Hepatocyte (in vitro differentiated cells): Measurements from ENCODE around the gene SEC14L6. TPM values are rescaled to one million over a fixed set of nuclear protein-coding genes. Genes with fewer than 3 reads are reported as not detected.
"Not testable (repeated sequence)": the region's sequence is repeated elsewhere in the genome, so short reads cannot be mapped to it uniquely, and the experiment has no call there.

Experiments used
- DNase-seq: peaks from one replicate; pipeline ENCODE4 v3.0.0-alpha.2; 2016; ENCODE audit warnings: low spot score
- H2AFZ ChIP-seq: fragments of 200-600 bp; sonication (generic); 2 replicates; pipeline ENCODE4 v1.6.0; 2016; ENCODE audit warnings: antibody characterized with exemption, mild to moderate bottlenecking
- H3K27ac ChIP-seq: fragments of 200-600 bp; sonication (generic); 2 replicates; pipeline ENCODE4 v1.5.1; 2016; ENCODE audit warnings: mild to moderate bottlenecking
- H3K27me3 ChIP-seq: fragments of 200-600 bp; sonication (generic); 2 replicates; pipeline ENCODE4 v1.6.1; 2016
- H3K36me3 ChIP-seq: fragments of 200-600 bp; sonication (generic); replicated peaks from 2 replicates; pipeline ENCODE4 v1.5.1; 2016; ENCODE audit warnings: low read depth; ENCODE audit not compliant: insufficient read depth
- H3K4me1 ChIP-seq: fragments of 200-600 bp; sonication (generic); 2 replicates; pipeline ENCODE4 v1.5.1; 2016; ENCODE audit warnings: mild to moderate bottlenecking, moderate library complexity; ENCODE audit not compliant: insufficient read depth
- H3K4me2 ChIP-seq: fragments of 200-600 bp; sonication (generic); 2 replicates; pipeline ENCODE4 v1.6.0; 2016
- H3K4me3 ChIP-seq: fragments of 200-600 bp; sonication (generic); 2 replicates; pipeline ENCODE4 v1.5.1; 2016; ENCODE audit warnings: mild to moderate bottlenecking
- H3K79me2 ChIP-seq: fragments of 200-600 bp; sonication (generic); 2 replicates; pipeline ENCODE4 v1.6.0; 2017; ENCODE audit warnings: mild to moderate bottlenecking
- H3K9me2 ChIP-seq: fragments of 200-600 bp; sonication (generic); replicated peaks from 2 replicates; pipeline ENCODE4 v1.6.0; 2017; ENCODE audit warnings: mild to moderate bottlenecking; ENCODE audit not compliant: insufficient read depth
- H3K9me3 ChIP-seq: fragments of 200-600 bp; sonication (generic); 2 replicates; pipeline ENCODE4 v1.5.1; 2016; ENCODE audit warnings: low read depth, mild to moderate bottlenecking
- H4K20me1 ChIP-seq: fragments of 200-600 bp; sonication (generic); 2 replicates; pipeline ENCODE4 v1.6.0; 2016; ENCODE audit warnings: mild to moderate bottlenecking; ENCODE audit not compliant: insufficient read depth, poor library complexity, severe bottlenecking
- EZH2 ChIP-seq: fragments of 200-600 bp; sonication (generic); IDR thresholded peaks from 2 replicates; pipeline ENCODE4 v1.6.1; 2016; ENCODE audit warnings: antibody characterized with exemption, mild to moderate bottlenecking, borderline replicate concordance
- EZH2phosphoT487 ChIP-seq: fragments of 200-600 bp; sonication (generic); IDR thresholded peaks from one replicate; pipeline ENCODE4 v1.6.1; 2018; ENCODE audit warnings: antibody characterized with exemption, mild to moderate bottlenecking, low read depth, moderate library complexity; ENCODE audit not compliant: unreplicated experiment, severe bottlenecking
- WGBS: methylation state at CpG from one replicate; pipeline ENCODE4 v1.1.6; 2016; ENCODE audit warnings: low lambda C conversion rate; ENCODE audit errors: missing lambda C conversion rate; 5-methylcytosine and 5-hydroxymethylcytosine counted together
- polyA plus RNA-seq: library from polyadenylated mRNA; unstranded; fragments of >200 nt; fragmentation: Nextera tagmentation; extraction: Ambion mirVana; gene quantifications from 2 replicates; pipeline ENCODE4 v1.2.1, GENCODE V29; 2016
- total RNA-seq: library from RNA; depleted of rRNA; stranded (reverse); fragments of >200 nt; gene quantifications from 2 replicates; pipeline ENCODE4 v1.2.3, GENCODE V29; 2014
- TF ChIP-seq, protein P1 (sequence below): fragments of 200-600 bp; sonication (generic); IDR thresholded peaks from 2 replicates; pipeline ENCODE4 v1.5.1; 2016; ENCODE audit warnings: antibody characterized with exemption, mild to moderate bottlenecking; ENCODE audit not compliant: poor library complexity

The SEC14L6 gene
- total and polyA plus RNA-seq, 2 experiments from 2014 or later = 0.07 TPM; not detected in 1

DNA sequence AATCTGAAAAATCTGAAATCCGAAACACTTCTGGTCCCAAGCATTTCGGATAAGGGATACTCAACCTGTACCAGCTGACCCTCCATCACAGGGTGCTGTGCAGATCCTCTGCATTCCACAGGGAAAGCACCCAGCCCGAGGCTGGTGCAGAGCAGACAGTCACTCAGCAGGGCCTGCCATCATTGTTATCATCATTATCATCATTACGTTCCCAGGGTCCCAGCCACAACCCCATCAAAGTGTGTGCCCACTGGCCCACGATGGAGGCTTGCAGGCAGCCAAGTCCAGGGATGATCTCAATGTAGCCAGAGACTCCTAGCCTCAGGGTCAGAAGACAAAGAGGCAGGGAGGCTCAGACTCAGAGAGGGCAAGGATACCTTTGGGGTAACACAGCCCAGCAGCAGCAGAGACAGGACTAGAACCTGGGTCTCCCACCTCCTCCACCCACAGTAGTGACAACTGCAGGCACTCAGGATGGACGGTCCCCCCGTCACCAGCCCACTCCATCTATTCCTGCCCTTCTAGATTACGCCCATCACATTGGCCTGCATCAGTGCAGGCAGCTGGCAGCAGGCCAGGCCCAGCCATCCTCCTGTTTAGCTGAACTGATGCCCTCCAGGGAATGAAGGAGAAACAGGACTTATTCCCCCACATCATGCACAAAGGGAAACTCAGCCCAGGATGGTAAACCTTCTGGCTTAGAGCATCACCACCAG lies 17.7 kb upstream of the SEC14L6 start:
- H3K79me2 ChIP-seq = no peaks in the 10 kb centered on the region
- no peaks in the 10 kb centered on the region for H3K27me3 ChIP-seq
- no peaks in the 10 kb centered on the region for H3K9me2 ChIP-seq
- H3K36me3 ChIP-seq = no peaks in the 10 kb centered on the region
- H3K4me3 ChIP-seq = no peak overlapping the region
- H2AFZ ChIP-seq = no peak overlapping the region
- no peaks in the 10 kb centered on the region for H4K20me1 ChIP-seq
- H3K4me2 ChIP-seq = no peak overlapping the region
- no peak for DNase-seq
- TF ChIP-seq, protein P1, sequence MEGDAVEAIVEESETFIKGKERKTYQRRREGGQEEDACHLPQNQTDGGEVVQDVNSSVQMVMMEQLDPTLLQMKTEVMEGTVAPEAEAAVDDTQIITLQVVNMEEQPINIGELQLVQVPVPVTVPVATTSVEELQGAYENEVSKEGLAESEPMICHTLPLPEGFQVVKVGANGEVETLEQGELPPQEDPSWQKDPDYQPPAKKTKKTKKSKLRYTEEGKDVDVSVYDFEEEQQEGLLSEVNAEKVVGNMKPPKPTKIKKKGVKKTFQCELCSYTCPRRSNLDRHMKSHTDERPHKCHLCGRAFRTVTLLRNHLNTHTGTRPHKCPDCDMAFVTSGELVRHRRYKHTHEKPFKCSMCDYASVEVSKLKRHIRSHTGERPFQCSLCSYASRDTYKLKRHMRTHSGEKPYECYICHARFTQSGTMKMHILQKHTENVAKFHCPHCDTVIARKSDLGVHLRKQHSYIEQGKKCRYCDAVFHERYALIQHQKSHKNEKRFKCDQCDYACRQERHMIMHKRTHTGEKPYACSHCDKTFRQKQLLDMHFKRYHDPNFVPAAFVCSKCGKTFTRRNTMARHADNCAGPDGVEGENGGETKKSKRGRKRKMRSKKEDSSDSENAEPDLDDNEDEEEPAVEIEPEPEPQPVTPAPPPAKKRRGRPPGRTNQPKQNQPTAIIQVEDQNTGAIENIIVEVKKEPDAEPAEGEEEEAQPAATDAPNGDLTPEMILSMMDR = no peak
- TF ChIP-seq EZH2 (no peak), EZH2phosphoT487 (no peak)
- 86% methylated on average over 8 of the region's 8 CpGs for WGBS
- H3K9me3 ChIP-seq = no peaks in the 10 kb centered on the region
- no peak overlapping the region for H3K27ac ChIP-seq
- H3K4me1 ChIP-seq = peaks cover 7% of the 10 kb centered on the region

DNA sequence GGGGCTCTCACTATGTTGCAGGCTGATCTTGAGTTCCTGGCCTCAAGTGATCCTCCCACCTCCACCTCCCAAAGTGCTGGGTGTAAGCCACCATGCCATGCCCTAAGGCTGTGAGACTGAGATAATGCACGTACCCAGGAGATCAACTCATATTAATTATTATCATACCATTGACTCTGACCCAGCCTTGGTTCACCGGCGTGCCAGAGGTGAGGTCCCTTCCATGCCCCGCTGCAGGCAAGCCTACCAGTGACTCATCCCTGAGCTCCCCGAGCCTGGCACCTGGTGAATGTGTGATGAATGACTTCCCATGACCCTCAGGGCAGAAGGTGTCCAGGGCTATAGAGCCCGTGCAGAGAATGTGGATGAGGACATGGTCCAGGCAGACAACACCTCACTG lies 15.8 kb upstream of the SEC14L6 start:
- Histone ChIP-seq H3K27me3 (no peaks in the 10 kb centered on the region), H3K9me2 (no peaks in the 10 kb centered on the region), H3K27ac (no peak overlapping the region), H3K36me3 (no peaks in the 10 kb centered on the region), H3K4me2 (no peak overlapping the region), H2AFZ (no peak overlapping the region), H3K4me1 (peaks cover 7% of the 10 kb centered on the region), H4K20me1 (no peaks in the 10 kb centered on the region), H3K79me2 (no peaks in the 10 kb centered on the region), H3K9me3 (no peaks in the 10 kb centered on the region), H3K4me3 (no peak overlapping the region)
- DNase-seq = no peak
- TF ChIP-seq EZH2phosphoT487 (no peak), EZH2 (no peak)
- TF ChIP-seq, protein P1 = no peak
- 91% methylated on average over 6 of the region's 6 CpGs for WGBS

DNA sequence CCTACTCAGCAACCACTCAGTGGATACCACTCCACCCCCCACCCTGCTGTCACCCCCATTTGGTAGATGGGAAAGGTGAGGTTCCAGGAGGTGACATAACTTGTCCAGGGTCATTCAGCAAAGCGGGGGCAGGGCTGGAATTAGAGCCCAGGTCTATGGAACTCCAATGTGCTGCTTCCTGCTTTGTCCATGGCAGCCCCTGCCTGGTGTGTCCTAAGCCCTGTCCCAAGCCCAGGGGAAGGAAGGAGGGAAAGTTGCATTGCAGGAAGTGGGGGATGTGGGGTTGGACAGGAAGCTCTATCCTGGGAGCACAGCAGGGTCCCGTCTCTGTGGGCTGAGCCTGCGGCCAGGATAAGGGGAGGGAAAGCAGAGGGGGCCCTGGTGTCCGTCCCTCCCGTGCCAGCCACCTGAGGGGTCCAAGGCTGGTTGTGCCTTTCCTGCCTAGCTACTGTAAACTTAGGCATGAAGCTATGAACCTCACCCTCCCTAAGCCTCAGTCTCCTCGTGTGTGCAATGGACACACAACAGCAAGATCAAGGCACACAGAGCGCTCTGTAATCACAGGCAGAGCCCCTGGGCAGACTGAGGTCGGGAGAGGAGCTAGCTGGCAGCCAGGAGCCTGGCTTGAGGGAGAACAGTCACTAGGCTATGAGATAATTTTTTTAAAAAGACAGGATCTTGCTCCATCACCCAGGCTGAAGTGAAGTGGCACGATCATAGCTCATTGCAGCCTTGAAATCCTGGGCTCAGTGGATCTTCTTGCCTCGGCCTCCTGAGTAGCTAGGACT lies 15.1 kb upstream of the SEC14L6 start:
- Histone ChIP-seq H3K9me3 (no peaks in the 10 kb centered on the region), H3K9me2 (no peaks in the 10 kb centered on the region), H3K4me2 (no peak overlapping the region), H3K27me3 (no peaks in the 10 kb centered on the region), H3K79me2 (no peaks in the 10 kb centered on the region), H3K4me1 (peaks cover 7% of the 10 kb centered on the region), H3K27ac (no peak overlapping the region), H4K20me1 (no peaks in the 10 kb centered on the region), H3K4me3 (no peak overlapping the region), H2AFZ (no peak overlapping the region), H3K36me3 (no peaks in the 10 kb centered on the region)
- no peak for DNase-seq
- TF ChIP-seq EZH2 (no peak), EZH2phosphoT487 (no peak)
- TF ChIP-seq, protein P1 = no peak
- WGBS = 73% methylated on average over 10 of the region's 10 CpGs

DNA sequence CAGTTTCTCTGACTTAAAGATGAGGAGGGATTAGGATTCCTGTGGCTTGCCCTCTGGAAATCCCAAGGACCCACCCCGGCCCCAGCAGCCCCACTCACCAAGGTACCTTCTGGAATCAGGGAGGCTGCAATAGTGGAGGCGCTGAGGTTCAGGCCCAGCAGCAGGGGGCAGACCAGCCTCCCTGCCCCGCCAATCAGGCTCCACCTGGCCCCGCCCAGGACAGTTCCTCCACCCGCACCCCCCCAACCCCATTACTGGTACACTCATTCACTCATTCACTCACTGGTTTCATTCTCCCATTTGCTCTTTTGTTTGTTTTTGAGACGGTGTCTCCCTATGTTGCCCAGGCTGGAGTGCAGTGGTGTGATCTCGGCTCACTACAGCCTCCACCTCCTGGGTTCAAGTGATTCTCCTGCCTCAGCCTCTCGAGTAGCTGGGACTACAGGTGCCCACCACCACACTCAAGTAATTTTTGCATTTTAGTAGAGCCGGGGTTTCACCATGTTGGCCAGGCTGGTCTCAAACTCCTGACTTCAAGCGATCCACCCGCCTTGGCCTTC lies 14.2 kb upstream of the SEC14L6 start:
- H4K20me1 ChIP-seq, H3K79me2 ChIP-seq, DNase-seq, H2AFZ ChIP-seq, H3K4me1 ChIP-seq, H3K27ac ChIP-seq, H3K4me2 ChIP-seq, H3K9me3 ChIP-seq, H3K9me2 ChIP-seq, H3K27me3 ChIP-seq, H3K36me3 ChIP-seq, H3K4me3 ChIP-seq: not testable (repeated sequence)
- 94% methylated on average over 10 of the region's 11 CpGs for WGBS
